RWPE1 (cell line): ENCODE results near the gene DUSP7.
"Not testable (repeated sequence)": the region's sequence is repeated elsewhere in the genome, so short reads cannot be mapped to it uniquely, and the experiment has no call there.

Experiments used
- CTCF ChIA-PET: fragments of 350-600 bp; sonication (Branson Sonifier 250); formaldehyde crosslinking; extraction: SDS; loops from one replicate; lab custom pipeline; 2021; lab: Yijun Ruan, JAX
- POLR2A ChIA-PET: fragments of 400-600 bp; formaldehyde crosslinking; extraction: SDS; loops from one replicate; lab custom pipeline; 2020; ENCODE audit warnings: antibody characterized with exemption; ENCODE audit not compliant: low non-redundant PET; lab: Yijun Ruan, JAX
- DNase-seq: peaks from one replicate; pipeline ENCODE4 v3.0.0; 2012; ENCODE audit warnings: low spot score
- H3K27ac ChIP-seq: fragments of 450-650 bp; 2 replicates; pipeline ENCODE4 v1.5.1; 2017
- TF ChIP-seq, protein P1 (sequence below): fragments of 450-650 bp; conservative IDR thresholded peaks from 2 replicates; pipeline ENCODE4 v1.5.1; 2017; ENCODE audit warnings: low read depth, mild to moderate bottlenecking

DUSP7 gene

GRCh38 chr3:52046902-52047239 lies 9.5 kb downstream of the DUSP7 start:
- ChIA-PET POLR2A (interaction anchor here (0.9 to 2.0 kb wide), 4 partner anchors 10 to 108 kb away, joined by 3 to 12 read pairs (median 4); partner anchors contain the start of genes DUSP7 and POC1A), CTCF (no interaction called here)
- TF ChIP-seq, protein P1, sequence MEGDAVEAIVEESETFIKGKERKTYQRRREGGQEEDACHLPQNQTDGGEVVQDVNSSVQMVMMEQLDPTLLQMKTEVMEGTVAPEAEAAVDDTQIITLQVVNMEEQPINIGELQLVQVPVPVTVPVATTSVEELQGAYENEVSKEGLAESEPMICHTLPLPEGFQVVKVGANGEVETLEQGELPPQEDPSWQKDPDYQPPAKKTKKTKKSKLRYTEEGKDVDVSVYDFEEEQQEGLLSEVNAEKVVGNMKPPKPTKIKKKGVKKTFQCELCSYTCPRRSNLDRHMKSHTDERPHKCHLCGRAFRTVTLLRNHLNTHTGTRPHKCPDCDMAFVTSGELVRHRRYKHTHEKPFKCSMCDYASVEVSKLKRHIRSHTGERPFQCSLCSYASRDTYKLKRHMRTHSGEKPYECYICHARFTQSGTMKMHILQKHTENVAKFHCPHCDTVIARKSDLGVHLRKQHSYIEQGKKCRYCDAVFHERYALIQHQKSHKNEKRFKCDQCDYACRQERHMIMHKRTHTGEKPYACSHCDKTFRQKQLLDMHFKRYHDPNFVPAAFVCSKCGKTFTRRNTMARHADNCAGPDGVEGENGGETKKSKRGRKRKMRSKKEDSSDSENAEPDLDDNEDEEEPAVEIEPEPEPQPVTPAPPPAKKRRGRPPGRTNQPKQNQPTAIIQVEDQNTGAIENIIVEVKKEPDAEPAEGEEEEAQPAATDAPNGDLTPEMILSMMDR = no peak
- DNase-seq = no peak
- peak overlapping the region; percentile 100 for H3K27ac ChIP-seq

GRCh38 chr3:52046186-52046901 lies 10.0 kb downstream of the DUSP7 start:
- TF ChIP-seq, protein P1 = no peak
- ChIA-PET CTCF (no interaction called here), POLR2A (interaction anchor here (0.7 to 2.0 kb wide), 5 partner anchors 7 to 108 kb away, joined by 3 to 12 read pairs (median 4); partner anchors contain the start of genes DUSP7 and POC1A)
- H3K27ac ChIP-seq = peak overlapping the region; percentile 100
- peak; percentile 87 for DNase-seq

- TF ChIP-seq, protein P1 = no peak
- ChIA-PET CTCF (no interaction called here), POLR2A (interaction anchor here (2.0 kb wide), 1 partner anchor 12 kb away, joined by 12 read pairs; the partner anchor contains the start of gene DUSP7)
- H3K27ac ChIP-seq = peak overlapping the region; percentile 100
- DNase-seq = no peak
Measured at GRCh38 chr3:52044869-52045619, 11.3 kb downstream of the DUSP7 start.

- no peak for DNase-seq
- CTCF ChIA-PET = no interaction called here
- POLR2A ChIA-PET = no interaction called here
- TF ChIP-seq, protein P1 = no peak
- H3K27ac ChIP-seq = peak overlapping the region; percentile 100
Measured at GRCh38 chr3:52043750-52044149, 12.6 kb downstream of the DUSP7 start.

DNA sequence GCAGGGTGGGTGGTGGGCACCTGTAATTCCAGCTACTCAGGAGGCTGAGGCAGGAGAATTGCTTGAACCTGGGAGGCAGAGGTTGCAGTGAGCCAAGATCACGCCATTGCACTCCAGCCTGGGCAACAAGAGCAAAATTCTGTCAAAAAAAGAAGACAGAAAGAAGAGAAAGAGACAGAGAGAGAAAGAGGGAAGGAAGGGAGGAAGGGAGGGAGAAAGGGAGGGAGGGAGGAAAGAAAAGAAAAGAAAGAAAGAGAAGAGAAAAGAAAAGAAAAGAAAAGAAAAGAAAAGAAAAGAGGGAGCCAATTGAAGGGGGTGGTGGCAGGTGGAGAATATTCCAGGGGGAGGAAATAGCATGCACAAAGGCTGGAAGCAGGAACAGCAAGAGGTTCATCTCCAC lies 13.3 kb downstream of the DUSP7 start:
- DNase-seq, POLR2A ChIA-PET: not testable (repeated sequence)
- peak overlapping the region; percentile 100 for H3K27ac ChIP-seq
- CTCF ChIA-PET = interaction anchor here (0.7 kb wide), 2 partner anchors 43 to 101 kb away, joined by 3 to 5 read pairs; no protein-coding TSS in a partner anchor

GRCh38 chr3:52041118-52041731 lies 15.1 kb downstream of the DUSP7 start:
- TF ChIP-seq, protein P1 = no peak
- peak overlapping the region; percentile 100 for H3K27ac ChIP-seq
- DNase-seq = no peak
- CTCF ChIA-PET = interaction anchor here (0.6 kb wide), 2 partner anchors 38 to 82 kb away, joined by 3 to 4 read pairs; no protein-coding TSS in a partner anchor
- POLR2A ChIA-PET = no interaction called here
